Measurements from ENCODE around the gene AFDN. TPM values are rescaled to one million over a fixed set of nuclear protein-coding genes. Genes with fewer than 3 reads are reported as not detected.

Gene AFDN
- total and polyA plus RNA-seq, 2 experiments from 2014 or later = 66.9 to 200 TPM

GRCh38 chr6:167912494-167912893 lies 85.8 kb downstream of the AFDN start:
- no peak overlapping the region for H3K4me3 ChIP-seq
- no peaks in the 10 kb centered on the region for H3F3A ChIP-seq (replicated peaks; ENCODE audit: low read depth)
- H3K36me3 ChIP-seq (ENCODE audit: insufficient read depth) = peaks cover 37% of the 10 kb centered on the region
- TF ChIP-seq ZNF462 (CRISPR knock-in tag; IDR thresholded peaks at IDR 0.05) (no peak), NANOG (IDR thresholded peaks at IDR 0.05; ENCODE audit: borderline replicate concordance) (no peak), EZH2phosphoT487 (IDR thresholded peaks at IDR 0.05; ENCODE audit: unreplicated experiment) (no peak), ZNF331 (CRISPR knock-in tag; IDR thresholded peaks at IDR 0.05; ENCODE audit: low read depth) (no peak), POLR2AphosphoS5 (IDR thresholded peaks at IDR 0.05; ENCODE audit: low read depth) (no peak), CREB1 (CRISPR knock-in tag; IDR thresholded peaks at IDR 0.05; ENCODE audit: low read depth) (no peak), STAT1 (IDR thresholded peaks at IDR 0.05; ENCODE audit: unreplicated experiment) (no peak), JUNB (IDR thresholded peaks at IDR 0.05; ENCODE audit: unreplicated experiment) (no peak), ETS1 (IDR thresholded peaks at IDR 0.05) (no peak), EZH2 (IDR thresholded peaks at IDR 0.05; ENCODE audit: low read depth, unreplicated experiment) (no peak), ZNF114 (CRISPR knock-in tag; IDR thresholded peaks at IDR 0.05) (no peak)
- TF ChIP-seq, protein P1, sequence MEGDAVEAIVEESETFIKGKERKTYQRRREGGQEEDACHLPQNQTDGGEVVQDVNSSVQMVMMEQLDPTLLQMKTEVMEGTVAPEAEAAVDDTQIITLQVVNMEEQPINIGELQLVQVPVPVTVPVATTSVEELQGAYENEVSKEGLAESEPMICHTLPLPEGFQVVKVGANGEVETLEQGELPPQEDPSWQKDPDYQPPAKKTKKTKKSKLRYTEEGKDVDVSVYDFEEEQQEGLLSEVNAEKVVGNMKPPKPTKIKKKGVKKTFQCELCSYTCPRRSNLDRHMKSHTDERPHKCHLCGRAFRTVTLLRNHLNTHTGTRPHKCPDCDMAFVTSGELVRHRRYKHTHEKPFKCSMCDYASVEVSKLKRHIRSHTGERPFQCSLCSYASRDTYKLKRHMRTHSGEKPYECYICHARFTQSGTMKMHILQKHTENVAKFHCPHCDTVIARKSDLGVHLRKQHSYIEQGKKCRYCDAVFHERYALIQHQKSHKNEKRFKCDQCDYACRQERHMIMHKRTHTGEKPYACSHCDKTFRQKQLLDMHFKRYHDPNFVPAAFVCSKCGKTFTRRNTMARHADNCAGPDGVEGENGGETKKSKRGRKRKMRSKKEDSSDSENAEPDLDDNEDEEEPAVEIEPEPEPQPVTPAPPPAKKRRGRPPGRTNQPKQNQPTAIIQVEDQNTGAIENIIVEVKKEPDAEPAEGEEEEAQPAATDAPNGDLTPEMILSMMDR (conservative IDR thresholded peaks at IDR 0.05; ENCODE audit: low read depth in 2 of 2) = no peak
- TF ChIP-seq, protein P2, sequence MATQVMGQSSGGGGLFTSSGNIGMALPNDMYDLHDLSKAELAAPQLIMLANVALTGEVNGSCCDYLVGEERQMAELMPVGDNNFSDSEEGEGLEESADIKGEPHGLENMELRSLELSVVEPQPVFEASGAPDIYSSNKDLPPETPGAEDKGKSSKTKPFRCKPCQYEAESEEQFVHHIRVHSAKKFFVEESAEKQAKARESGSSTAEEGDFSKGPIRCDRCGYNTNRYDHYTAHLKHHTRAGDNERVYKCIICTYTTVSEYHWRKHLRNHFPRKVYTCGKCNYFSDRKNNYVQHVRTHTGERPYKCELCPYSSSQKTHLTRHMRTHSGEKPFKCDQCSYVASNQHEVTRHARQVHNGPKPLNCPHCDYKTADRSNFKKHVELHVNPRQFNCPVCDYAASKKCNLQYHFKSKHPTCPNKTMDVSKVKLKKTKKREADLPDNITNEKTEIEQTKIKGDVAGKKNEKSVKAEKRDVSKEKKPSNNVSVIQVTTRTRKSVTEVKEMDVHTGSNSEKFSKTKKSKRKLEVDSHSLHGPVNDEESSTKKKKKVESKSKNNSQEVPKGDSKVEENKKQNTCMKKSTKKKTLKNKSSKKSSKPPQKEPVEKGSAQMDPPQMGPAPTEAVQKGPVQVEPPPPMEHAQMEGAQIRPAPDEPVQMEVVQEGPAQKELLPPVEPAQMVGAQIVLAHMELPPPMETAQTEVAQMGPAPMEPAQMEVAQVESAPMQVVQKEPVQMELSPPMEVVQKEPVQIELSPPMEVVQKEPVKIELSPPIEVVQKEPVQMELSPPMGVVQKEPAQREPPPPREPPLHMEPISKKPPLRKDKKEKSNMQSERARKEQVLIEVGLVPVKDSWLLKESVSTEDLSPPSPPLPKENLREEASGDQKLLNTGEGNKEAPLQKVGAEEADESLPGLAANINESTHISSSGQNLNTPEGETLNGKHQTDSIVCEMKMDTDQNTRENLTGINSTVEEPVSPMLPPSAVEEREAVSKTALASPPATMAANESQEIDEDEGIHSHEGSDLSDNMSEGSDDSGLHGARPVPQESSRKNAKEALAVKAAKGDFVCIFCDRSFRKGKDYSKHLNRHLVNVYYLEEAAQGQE (IDR thresholded peaks at IDR 0.05; ENCODE audit: unreplicated experiment) = no peak
- H3K4me2 ChIP-seq = no peak overlapping the region
- H3K4me1 ChIP-seq (ENCODE audit: insufficient read depth) = no peaks in the 10 kb centered on the region
- no peaks in the 10 kb centered on the region for H4K20me1 ChIP-seq (replicated peaks; ENCODE audit: insufficient read depth)
- Mint-ChIP-seq H3K27me3 (ENCODE audit: insufficient read depth, low read depth, poor library complexity) (no peaks in the 10 kb centered on the region), H3K36me3 (ENCODE audit: low read depth) (peaks cover 44% of the 10 kb centered on the region), H3K27ac (no peak overlapping the region), H3K9me3 (no peaks in the 10 kb centered on the region), H3K4me3 (no peak overlapping the region), H3K4me1 (no peaks in the 10 kb centered on the region)
- H2AFZ ChIP-seq = no peak overlapping the region
- no peaks in the 10 kb centered on the region for H3K27me3 ChIP-seq (ENCODE audit: insufficient read depth)
- ATAC-seq (no peak), DNase-seq (ENCODE audit: low spot score) (no peak)
- no peaks in the 10 kb centered on the region; the same call in none of the 2 replicates for H3K79me2 ChIP-seq (replicated peaks; ENCODE audit: insufficient read depth)
- no peak overlapping the region for H3K27ac ChIP-seq (ENCODE audit: low read depth)
- no peaks in the 10 kb centered on the region for H3K9me2 ChIP-seq (ENCODE audit: insufficient read depth)
